ENCODE results near the gene ACP7.

The ACP7 gene

GRCh38 chr19:39147480-39147879 is 63.3 kb downstream of the ACP7 start:
- no peak for TF ChIP-seq CTCF (IDR thresholded peaks at IDR 0.05; ENCODE audit: extremely low read depth, missing control alignments)
- DNase-seq (ENCODE audit: low spot score): no peak

GRCh38 chr19:39148939-39149529 is 64.9 kb downstream of the ACP7 start:
- no peak for TF ChIP-seq CTCF (IDR thresholded peaks at IDR 0.05; ENCODE audit: extremely low read depth, missing control alignments)
- DNase-seq (ENCODE audit: low spot score): no peak

- no peak for TF ChIP-seq CTCF (IDR thresholded peaks at IDR 0.05; ENCODE audit: extremely low read depth, missing control alignments)
- DNase-seq (ENCODE audit: low spot score): no peak
Measured at GRCh38 chr19:39150235-39150634, 66.1 kb downstream of the ACP7 start.

- TF ChIP-seq CTCF (IDR thresholded peaks at IDR 0.05; ENCODE audit: extremely low read depth, missing control alignments): no peak
- DNase-seq (ENCODE audit: low spot score): no peak
Measured at GRCh38 chr19:39150807-39151600, 66.8 kb downstream of the ACP7 start.

GRCh38 chr19:39152066-39152465 is 67.9 kb downstream of the ACP7 start:
- no peak for DNase-seq (ENCODE audit: low spot score)
- no peak for TF ChIP-seq CTCF (IDR thresholded peaks at IDR 0.05; ENCODE audit: extremely low read depth, missing control alignments)

- DNase-seq (ENCODE audit: low spot score): no peak
- TF ChIP-seq CTCF (IDR thresholded peaks at IDR 0.05; ENCODE audit: extremely low read depth, missing control alignments): no peak
Measured at GRCh38 chr19:39154100-39154628, 70.0 kb downstream of the ACP7 start.

- no peak for TF ChIP-seq CTCF (IDR thresholded peaks at IDR 0.05; ENCODE audit: extremely low read depth, missing control alignments)
- no peak for DNase-seq (ENCODE audit: low spot score)
Measured at GRCh38 chr19:39154629-39155100, 70.5 kb downstream of the ACP7 start.

All from GM20000 (cell line).